ENCODE data around the gene PDIA3. TPM values are rescaled to one million over a fixed set of nuclear protein-coding genes. Genes with fewer than 3 reads are reported as not detected.

The PDIA3 gene
- total and polyA plus RNA-seq, 8 donors, result 130 to 290 (median 218) TPM

GRCh38 chr15:43795997-43796396 lies 49.8 kb downstream of the PDIA3 start:
- no peak overlapping the region for H3K4me3 ChIP-seq
- no peaks in the 10 kb centered on the region for H3K27me3 ChIP-seq
- DNase-seq (no peak), FAIRE-seq (no peak), ATAC-seq (no peak)
- H3K4me1 ChIP-seq, result peaks cover 20 to 47% (median 27%) of the 10 kb centered on the region in 3 donors
- no peaks in the 10 kb centered on the region for H3K9me3 ChIP-seq
- H3K36me3 ChIP-seq, result peaks cover 5 to 33% (median 7%) of the 10 kb centered on the region in 3 donors
- intact Hi-C loops (cut with DNase I), result no loop called here
- TF ChIP-seq, protein P1, sequence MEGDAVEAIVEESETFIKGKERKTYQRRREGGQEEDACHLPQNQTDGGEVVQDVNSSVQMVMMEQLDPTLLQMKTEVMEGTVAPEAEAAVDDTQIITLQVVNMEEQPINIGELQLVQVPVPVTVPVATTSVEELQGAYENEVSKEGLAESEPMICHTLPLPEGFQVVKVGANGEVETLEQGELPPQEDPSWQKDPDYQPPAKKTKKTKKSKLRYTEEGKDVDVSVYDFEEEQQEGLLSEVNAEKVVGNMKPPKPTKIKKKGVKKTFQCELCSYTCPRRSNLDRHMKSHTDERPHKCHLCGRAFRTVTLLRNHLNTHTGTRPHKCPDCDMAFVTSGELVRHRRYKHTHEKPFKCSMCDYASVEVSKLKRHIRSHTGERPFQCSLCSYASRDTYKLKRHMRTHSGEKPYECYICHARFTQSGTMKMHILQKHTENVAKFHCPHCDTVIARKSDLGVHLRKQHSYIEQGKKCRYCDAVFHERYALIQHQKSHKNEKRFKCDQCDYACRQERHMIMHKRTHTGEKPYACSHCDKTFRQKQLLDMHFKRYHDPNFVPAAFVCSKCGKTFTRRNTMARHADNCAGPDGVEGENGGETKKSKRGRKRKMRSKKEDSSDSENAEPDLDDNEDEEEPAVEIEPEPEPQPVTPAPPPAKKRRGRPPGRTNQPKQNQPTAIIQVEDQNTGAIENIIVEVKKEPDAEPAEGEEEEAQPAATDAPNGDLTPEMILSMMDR (IDR thresholded peaks at IDR 0.05), result no peak
- no peak overlapping the region for H3K27ac ChIP-seq

DNA sequence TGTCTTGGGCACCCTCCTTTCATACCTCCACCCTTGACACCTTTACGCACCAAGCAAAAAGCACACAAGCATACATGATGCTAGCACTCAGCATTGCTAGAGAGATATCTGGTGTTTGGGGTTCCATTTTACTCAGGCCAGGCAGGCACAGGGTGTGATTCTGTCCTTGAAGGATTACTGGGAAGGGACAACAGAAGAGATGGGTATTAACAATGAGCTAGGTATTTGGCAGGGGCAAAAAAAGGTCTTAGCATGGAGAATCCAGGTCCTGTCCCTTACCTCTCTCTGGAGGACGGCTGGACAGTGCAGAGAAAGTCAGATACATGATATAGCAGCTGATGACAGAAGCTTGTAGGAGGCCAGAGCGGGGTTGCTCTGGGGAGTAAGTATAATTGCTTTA lies 50.3 kb downstream of the PDIA3 start:
- H3K4me1 ChIP-seq, result peaks cover 20 to 51% (median 27%) of the 10 kb centered on the region in 3 donors
- H3K27ac ChIP-seq, result no peak overlapping the region
- DNase-seq (no peak), FAIRE-seq (no peak), ATAC-seq (no peak)
- H3K27me3 ChIP-seq, result no peaks in the 10 kb centered on the region
- no peaks in the 10 kb centered on the region for H3K9me3 ChIP-seq
- no peak overlapping the region for H3K4me3 ChIP-seq
- intact Hi-C loops (cut with DNase I), result no loop called here
- TF ChIP-seq, protein P1 (IDR thresholded peaks at IDR 0.05), result no peak
- WGBS, 2 donors, result 88 to 92% methylated on average over 3 of the region's 3 CpGs
- H3K36me3 ChIP-seq, result peaks cover 5 to 33% (median 7%) of the 10 kb centered on the region in 3 donors

DNA sequence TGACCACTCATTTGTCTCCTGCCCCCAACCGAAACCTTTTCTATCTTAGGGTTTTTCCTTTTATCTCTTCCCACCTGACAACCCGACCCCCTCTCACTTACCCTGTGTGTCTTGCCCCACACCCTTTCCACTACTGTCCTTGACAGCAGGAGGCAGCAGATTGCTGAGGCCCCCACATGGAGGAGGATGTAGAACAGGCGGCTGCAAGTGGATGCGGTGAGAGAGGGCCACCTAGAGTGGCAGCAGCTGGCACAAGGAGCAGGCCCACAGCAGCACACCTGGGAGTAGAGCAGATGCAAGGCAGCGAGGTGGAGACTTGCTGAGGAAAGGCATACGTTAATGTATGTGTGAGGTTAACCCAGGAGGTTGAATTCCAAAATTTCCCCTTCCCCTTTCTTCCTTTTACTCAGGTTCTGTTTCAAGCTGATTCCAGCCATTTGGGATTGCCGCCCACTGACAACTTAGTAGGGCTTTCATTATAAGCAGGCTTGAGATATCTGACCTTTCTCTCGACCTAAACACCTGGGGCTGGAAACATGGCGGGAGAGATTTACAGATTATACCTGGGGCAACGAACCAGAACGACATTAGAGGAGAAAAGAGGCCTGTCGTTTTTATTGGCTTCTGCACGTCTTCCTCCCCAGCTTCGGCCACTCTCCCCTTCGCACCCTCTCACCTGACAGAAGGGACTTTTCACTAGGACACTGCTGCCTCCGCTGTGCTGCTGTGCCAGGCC lies 53.1 kb downstream of the PDIA3 start:
- Histone ChIP-seq H3K9me3 (no peaks in the 10 kb centered on the region), H3K4me1 (peaks cover 11 to 44% (median 16%) of the 10 kb centered on the region in 3 donors), H3K4me3 (no peak overlapping the region), H3K27ac (peak overlapping the region in 3 of 4 donors; percentile 60 to 98 (median 98)), H3K36me3 (peaks cover 4 to 26% (median 5%) of the 10 kb centered on the region in 3 donors), H3K27me3 (no peaks in the 10 kb centered on the region)
- FAIRE-seq (no peak), DNase-seq (peak in 1 of 6 donors; percentile 36), ATAC-seq (peak in 3 of 4 donors; percentile 0 to 3 (median 1))
- intact Hi-C loops (cut with DNase I), result no loop called here
- 86 to 87% methylated on average over 16 of the region's 16 CpGs for WGBS, 2 donors
- TF ChIP-seq, protein P1 (IDR thresholded peaks at IDR 0.05), result no peak

GRCh38 chr15:43799945-43800285 lies 53.7 kb downstream of the PDIA3 start, which contains the start of gene SERINC4:
Gene SERINC4, minus strand, starts transcription at chr15:43800220. Its CDS starts 234 bp downstream, at chr15:43799986.
- H3K27me3 ChIP-seq, result no peaks in the 10 kb centered on the region
- FAIRE-seq (no peak), DNase-seq (no peak), ATAC-seq (peak in 3 of 4 donors; percentile 1 to 2 (median 1))
- H3K9me3 ChIP-seq, result no peaks in the 10 kb centered on the region
- peak within 1 kb of the TSS; percentile 60 to 98 (median 84) for H3K27ac ChIP-seq
- H3K4me1 ChIP-seq, result peaks cover 7 to 39% (median 10%) of the 10 kb centered on the region in 3 donors
- TF ChIP-seq, protein P1 (IDR thresholded peaks at IDR 0.05), result no peak
- peaks cover 4 to 28% (median 5%) of the 10 kb centered on the region in 3 donors for H3K36me3 ChIP-seq
- 95% methylated on average over 8 of the region's 8 CpGs for WGBS, 2 donors
- peak within 1 kb of the TSS; percentile 67 to 89 (median 73) for H3K4me3 ChIP-seq
- intact Hi-C loops (cut with DNase I), result no loop called here
